Endothelial cell of umbilical vein (primary cell): ENCODE results near the gene CNTN5. TPM values are rescaled to one million over a fixed set of nuclear protein-coding genes. Genes with fewer than 3 reads are reported as not detected.
A peak's percentile ranks its signal among the peaks of the same experiment; 100 is the strongest.

Experiments used
- BruUV-seq: library from RNA; stranded (reverse); fragments of 400-500 nt; replicated peaks from 2 replicates; lab custom pipeline; 2021; lab: Mats Ljungman, UMichigan
- CTCF ChIA-PET: fragments of 300-600, 350-600 bp; sonication (Branson Sonifier 250); formaldehyde crosslinking; loops from one replicate; lab custom pipeline; 2021; ENCODE audit warnings: antibody characterized with exemption, inconsistent platforms; lab: Charles Lee
- POLR2A ChIA-PET: fragments of 300-600, 350-600 bp; sonication (Branson Sonifier 250); formaldehyde crosslinking; loops from one replicate; lab custom pipeline; 2021; ENCODE audit warnings: antibody characterized with exemption, inconsistent platforms; lab: Charles Lee
- DNase-seq: peaks from one replicate; pipeline ENCODE4 v3.0.0-alpha.2; 2011; ENCODE audit warnings: low read depth, low spot score
- FAIRE-seq: peaks from 2 replicates; lab custom pipeline; 2011; peaks lifted over from hg19 to GRCh38; lab: Jason Lieb, UNC
- H2AFZ ChIP-seq: 2 replicates; pipeline ENCODE4 v1.6.0; 2012; ENCODE audit warnings: low read depth, low read length, control low read depth, inconsistent platforms
- H3K27ac ChIP-seq: 2 replicates; pipeline ENCODE4 v1.5.1; 2011; ENCODE audit warnings: low read depth, mild to moderate bottlenecking, control low read depth, low read length, moderate library complexity; ENCODE audit not compliant: insufficient read depth
- H3K27me3 ChIP-seq, 2 experiments: 2 replicates each; pipeline versions ENCODE4 v1.6.0 to v1.6.1; 2011; ENCODE audit warnings: low read length in 2 of 2, mixed read lengths in 1 of 2; ENCODE audit not compliant: control insufficient read depth in 2 of 2, insufficient read depth in 2 of 2
- H3K36me3 ChIP-seq, 2 experiments: 2 replicates in 1 of 2; 3 replicates in 1 of 2; pipeline ENCODE4 v1.5.1; 2011; ENCODE audit warnings: low read length in 2 of 2, mild to moderate bottlenecking in 1 of 2, moderate library complexity in 1 of 2; ENCODE audit not compliant: control insufficient read depth in 2 of 2, insufficient read depth in 2 of 2; ENCODE audit errors: extremely low read depth in 1 of 2
- H3K4me1 ChIP-seq: 3 replicates; pipeline ENCODE4 v1.5.1; 2011; ENCODE audit warnings: mild to moderate bottlenecking, low read length; ENCODE audit not compliant: control insufficient read depth, insufficient read depth; ENCODE audit errors: extremely low read depth
- H3K4me2 ChIP-seq: 2 replicates; pipeline ENCODE4 v1.6.1; 2011; ENCODE audit warnings: low read length, control low read depth, mixed read lengths; ENCODE audit not compliant: insufficient read depth
- H3K4me3 ChIP-seq, 3 experiments: fragments of 200-600 bp in 1 of 3; sonication (generic), shearing (Covaris generic) in 1 of 3; replicated peaks in 1 of 3; 2 replicates each; pipeline ENCODE4 v1.5.1; 2011 to 2016; ENCODE audit warnings: control low read depth in 3 of 3, low read length in 3 of 3, mild to moderate bottlenecking in 2 of 3, inconsistent platforms in 1 of 3, low read depth in 1 of 3, moderate library complexity in 1 of 3; ENCODE audit not compliant: insufficient read depth in 1 of 3
- H3K79me2 ChIP-seq: 2 replicates; pipeline ENCODE4 v1.6.0; 2012; ENCODE audit warnings: low read length, inconsistent platforms; ENCODE audit not compliant: control insufficient read depth, insufficient read depth
- H3K9ac ChIP-seq: replicated peaks from 2 replicates; pipeline ENCODE3; 2011; ENCODE audit warnings: low read length, control low read depth; ENCODE audit not compliant: insufficient read depth; ENCODE audit errors: extremely low read depth
- H3K9me1 ChIP-seq: replicated peaks from 3 replicates; pipeline ENCODE4 v1.6.0; 2011; ENCODE audit warnings: mild to moderate bottlenecking, low read length; ENCODE audit not compliant: control insufficient read depth, insufficient read depth; ENCODE audit errors: extremely low read depth
- H3K9me3 ChIP-seq: replicated peaks from 2 replicates; pipeline ENCODE4 v1.5.1; 2012; ENCODE audit warnings: low read length, inconsistent platforms; ENCODE audit not compliant: control insufficient read depth, insufficient read depth
- H4K20me1 ChIP-seq: replicated peaks from 2 replicates; pipeline ENCODE3; 2011; ENCODE audit warnings: mild to moderate bottlenecking, low read length; ENCODE audit not compliant: control insufficient read depth, insufficient read depth; ENCODE audit errors: extremely low read depth
- EZH2 ChIP-seq: IDR thresholded peaks from 2 replicates; pipeline ENCODE4 v1.6.1; 2012; ENCODE audit warnings: borderline replicate concordance, low read depth, mild to moderate bottlenecking, moderate library complexity, low read length, inconsistent platforms; ENCODE audit not compliant: severe bottlenecking
- FOS ChIP-seq: IDR thresholded peaks from 2 replicates; pipeline ENCODE4 v1.6.1; 2011; ENCODE audit warnings: mild to moderate bottlenecking, low read length, moderate library complexity, borderline replicate concordance; ENCODE audit not compliant: insufficient read depth
- GATA2 ChIP-seq: IDR thresholded peaks from 2 replicates; pipeline ENCODE4 v1.7.0; 2011; ENCODE audit warnings: low read depth, mild to moderate bottlenecking, moderate library complexity, mixed read lengths, low read length; ENCODE audit not compliant: insufficient read length, insufficient read depth
- JUN ChIP-seq: IDR thresholded peaks from 2 replicates; pipeline ENCODE4 v1.6.1; 2011; ENCODE audit warnings: borderline replicate concordance, low read depth; ENCODE audit not compliant: insufficient read length, insufficient read depth
- MYC ChIP-seq: IDR thresholded peaks from one replicate; pipeline ENCODE4 v1.6.1; 2011; ENCODE audit warnings: mild to moderate bottlenecking, low read depth, low read length
- POLR2A ChIP-seq: IDR thresholded peaks from 2 replicates; pipeline ENCODE4 v1.6.1; 2012; ENCODE audit warnings: low read depth, mild to moderate bottlenecking, control low read depth, low read length
- POLR2AphosphoS5 ChIP-seq: IDR thresholded peaks from 2 replicates; pipeline ENCODE4 v1.6.1; 2012; ENCODE audit warnings: low read depth, mild to moderate bottlenecking, control low read depth, low read length, moderate library complexity; ENCODE audit not compliant: insufficient read depth
- dilution Hi-C: fragments of 300-500 bp; cut with MboI; formaldehyde crosslinking; loops from one replicate; pipeline ENCODE4 v1.15.0; 2019; ENCODE audit warnings: low sequenced_read_pairs; ENCODE audit not compliant: extremely low pct_ligation_motif_present
- intact Hi-C: fragments of 100-400 bp; cut with micrococcal nuclease; formaldehyde crosslinking; loops from one replicate; pipeline ENCODE4 v1.10.0; 2022
- polyA plus RNA-seq, 4 experiments: library from polyadenylated mRNA; depleted of rRNA in 3 of 4; stranded (reverse) in 3 of 4; unstranded in 1 of 4; fragments of >200 nt; gene quantifications; 2 replicates each; pipeline versions ENCODE4 v1.2.1 to v1.2.3, GENCODE V29; 2011 to 2012; ENCODE audit warnings: missing spikeins in 1 of 4
- total RNA-seq: library from RNA; stranded (reverse); gene quantifications from 2 replicates; pipeline ENCODE4 v1.2.3, GENCODE V29; 2021
- TF ChIP-seq, protein P1 (sequence below): IDR thresholded peaks from 2 replicates; pipeline ENCODE4 v1.6.1; 2011; ENCODE audit not compliant: insufficient read depth, insufficient read length
- TF ChIP-seq, protein P2 (sequence below), 2 donors: IDR thresholded peaks; 1 replicate in 1 of 2; 2 replicates in 1 of 2; pipeline ENCODE4 v1.5.1; 2011; ENCODE audit warnings: low read length in 2 of 2, mild to moderate bottlenecking in 2 of 2, moderate library complexity in 2 of 2, control low read depth in 1 of 2, inconsistent platforms in 1 of 2, low read depth in 1 of 2; ENCODE audit not compliant: insufficient read depth in 1 of 2; ENCODE audit errors: extremely low read depth in 1 of 2

The CNTN5 gene
- total and polyA plus RNA-seq, 2 donors (not counting 3 experiments of a cell fraction or from before 2014, with no cell fraction given): not detected

DNA sequence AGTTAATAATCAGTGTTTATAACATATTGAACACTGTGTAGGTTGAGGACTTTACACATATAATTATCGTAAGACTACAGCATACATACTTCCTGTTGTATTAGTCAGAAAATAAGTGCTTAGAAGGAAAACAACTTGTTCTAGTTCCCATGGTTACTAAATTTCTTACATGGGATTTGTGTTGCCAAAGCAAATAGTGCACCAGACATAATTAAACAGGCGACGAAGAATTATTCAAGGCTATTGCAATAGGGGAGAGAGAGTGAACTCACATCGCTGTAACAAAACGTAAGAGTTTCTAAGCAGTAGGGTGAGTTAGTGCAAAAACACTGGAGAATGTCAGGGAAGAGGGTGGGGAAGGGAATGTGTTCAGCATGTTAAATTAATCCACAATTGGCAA is 347.8 kb downstream of the CNTN5 start:
- BruUV-seq: no TSS peak
- Histone ChIP-seq H3K4me1 (no peaks in the 10 kb centered on the region), H3K27ac (no peak overlapping the region), H3K9ac (no peak overlapping the region), H4K20me1 (no peaks in the 10 kb centered on the region), H3K79me2 (no peaks in the 10 kb centered on the region), H3K4me2 (no peak overlapping the region), H3K4me3 (no peak overlapping the region), H3K9me3 (no peaks in the 10 kb centered on the region), H3K36me3 (no peaks in the 10 kb centered on the region), H3K27me3 (no peaks in the 10 kb centered on the region), H2AFZ (no peak overlapping the region), H3K9me1 (no peaks in the 10 kb centered on the region)
- intact Hi-C loops: no loop called here
- TF ChIP-seq GATA2 (no peak), EZH2 (no peak), POLR2AphosphoS5 (no peak), FOS (no peak), MYC (no peak), POLR2A (no peak), JUN (no peak)
- TF ChIP-seq, protein P1, sequence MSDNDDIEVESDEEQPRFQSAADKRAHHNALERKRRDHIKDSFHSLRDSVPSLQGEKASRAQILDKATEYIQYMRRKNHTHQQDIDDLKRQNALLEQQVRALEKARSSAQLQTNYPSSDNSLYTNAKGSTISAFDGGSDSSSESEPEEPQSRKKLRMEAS: no peak
- TF ChIP-seq, protein P2, sequence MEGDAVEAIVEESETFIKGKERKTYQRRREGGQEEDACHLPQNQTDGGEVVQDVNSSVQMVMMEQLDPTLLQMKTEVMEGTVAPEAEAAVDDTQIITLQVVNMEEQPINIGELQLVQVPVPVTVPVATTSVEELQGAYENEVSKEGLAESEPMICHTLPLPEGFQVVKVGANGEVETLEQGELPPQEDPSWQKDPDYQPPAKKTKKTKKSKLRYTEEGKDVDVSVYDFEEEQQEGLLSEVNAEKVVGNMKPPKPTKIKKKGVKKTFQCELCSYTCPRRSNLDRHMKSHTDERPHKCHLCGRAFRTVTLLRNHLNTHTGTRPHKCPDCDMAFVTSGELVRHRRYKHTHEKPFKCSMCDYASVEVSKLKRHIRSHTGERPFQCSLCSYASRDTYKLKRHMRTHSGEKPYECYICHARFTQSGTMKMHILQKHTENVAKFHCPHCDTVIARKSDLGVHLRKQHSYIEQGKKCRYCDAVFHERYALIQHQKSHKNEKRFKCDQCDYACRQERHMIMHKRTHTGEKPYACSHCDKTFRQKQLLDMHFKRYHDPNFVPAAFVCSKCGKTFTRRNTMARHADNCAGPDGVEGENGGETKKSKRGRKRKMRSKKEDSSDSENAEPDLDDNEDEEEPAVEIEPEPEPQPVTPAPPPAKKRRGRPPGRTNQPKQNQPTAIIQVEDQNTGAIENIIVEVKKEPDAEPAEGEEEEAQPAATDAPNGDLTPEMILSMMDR (IDR thresholded peaks at IDR 0.05; ENCODE audit: extremely low read depth in 1 of 2, insufficient read depth in 1 of 2, low read depth in 1 of 2, low read length in 2 of 2): no peak
- dilution Hi-C loops: no loop called here
- ChIA-PET POLR2A (no interaction called here), CTCF (no interaction called here)
- DNase-seq: peak; percentile 1
- FAIRE-seq: no peak
